ENCODE results near the gene TDG. TPM values are rescaled to one million over a fixed set of nuclear protein-coding genes. Genes with fewer than 3 reads are reported as not detected.

TDG gene
- 10 to 100 TPM; 49.6 to 58.3 (median 50.0) TPM for total RNA-seq

GRCh38 chr12:103965590-103966504 lies at the start of gene TDG:
Gene TDG, plus strand, starts transcription at chr12:103965872. Its CDS starts 166 bp downstream, at chr12:103966038.
- ATAC-seq (peak; percentile 94 to 96), DNase-seq (peak; percentile 94)
- H3K27me3 Mint-ChIP-seq (ENCODE audit: low read depth): no peaks in the 10 kb centered on the region
- peaks cover 49% of the 10 kb centered on the region for H3K4me1 Mint-ChIP-seq (ENCODE audit: low read depth)
- H3K9me3 Mint-ChIP-seq: no peaks in the 10 kb centered on the region
- peaks cover 10% of the 10 kb centered on the region for H3K36me3 Mint-ChIP-seq (ENCODE audit: insufficient read depth)
- peak within 1 kb of the TSS; percentile 97 for H3K4me3 Mint-ChIP-seq

- Mint-ChIP-seq H3K4me1 (ENCODE audit: low read depth) (no peaks in the 10 kb centered on the region), H3K4me3 (no peak overlapping the region), H3K36me3 (ENCODE audit: insufficient read depth) (peaks cover 2% of the 10 kb centered on the region), H3K9me3 (peaks cover 5% of the 10 kb centered on the region), H3K27me3 (ENCODE audit: low read depth) (no peaks in the 10 kb centered on the region)
- DNase-seq (no peak), ATAC-seq (no peak)
Observed at GRCh38 chr12:103917873-103918272, 47.8 kb upstream of the TDG start.

GRCh38 chr12:103924761-103925641 lies 40.7 kb upstream of the TDG start:
- H3K9me3 Mint-ChIP-seq: no peaks in the 10 kb centered on the region
- DNase-seq (peak; percentile 28), ATAC-seq (peak; percentile 29 to 33)
- H3K4me3 Mint-ChIP-seq: peak overlapping the region; percentile 11
- no peaks in the 10 kb centered on the region for H3K36me3 Mint-ChIP-seq (ENCODE audit: insufficient read depth)
- H3K4me1 Mint-ChIP-seq (ENCODE audit: low read depth): peaks cover 36% of the 10 kb centered on the region
- no peaks in the 10 kb centered on the region for H3K27me3 Mint-ChIP-seq (ENCODE audit: low read depth)

GRCh38 chr12:103928682-103929045 lies 37.0 kb upstream of the TDG start:
- H3K4me3 Mint-ChIP-seq: peak overlapping the region; percentile 91
- no peaks in the 10 kb centered on the region for H3K27me3 Mint-ChIP-seq (ENCODE audit: low read depth)
- H3K4me1 Mint-ChIP-seq (ENCODE audit: low read depth): peaks cover 61% of the 10 kb centered on the region
- ATAC-seq: peak in 1 of 2 donors; percentile 0
- no peaks in the 10 kb centered on the region for H3K9me3 Mint-ChIP-seq
- H3K36me3 Mint-ChIP-seq (ENCODE audit: insufficient read depth): peaks cover 20% of the 10 kb centered on the region
- peak; percentile 25 for DNase-seq

GRCh38 chr12:103929046-103929783 lies 36.5 kb upstream of the TDG start:
- ATAC-seq (peak; percentile 54 to 59), DNase-seq (peak; percentile 76)
- Mint-ChIP-seq H3K4me3 (peak overlapping the region; percentile 91), H3K4me1 (ENCODE audit: low read depth) (peaks cover 63% of the 10 kb centered on the region), H3K27me3 (ENCODE audit: low read depth) (no peaks in the 10 kb centered on the region), H3K36me3 (ENCODE audit: insufficient read depth) (peaks cover 22% of the 10 kb centered on the region), H3K9me3 (no peaks in the 10 kb centered on the region)

GRCh38 chr12:103929784-103930033 lies 36.0 kb upstream of the TDG start:
- DNase-seq (no peak), ATAC-seq (no peak)
- no peaks in the 10 kb centered on the region for H3K9me3 Mint-ChIP-seq
- H3K4me1 Mint-ChIP-seq (ENCODE audit: low read depth): peaks cover 64% of the 10 kb centered on the region
- H3K4me3 Mint-ChIP-seq: peak overlapping the region; percentile 91
- peaks cover 25% of the 10 kb centered on the region for H3K36me3 Mint-ChIP-seq (ENCODE audit: insufficient read depth)
- H3K27me3 Mint-ChIP-seq (ENCODE audit: low read depth): no peaks in the 10 kb centered on the region

GRCh38 chr12:103930034-103930786 lies 35.5 kb upstream of the TDG start, which contains the start of gene HSP90B1:
Gene HSP90B1, plus strand, starts transcription at chr12:103930410. Its CDS starts 106 bp downstream, at chr12:103930516.
- Mint-ChIP-seq H3K4me3 (peak within 1 kb of the TSS; percentile 91), H3K27me3 (ENCODE audit: low read depth) (no peaks in the 10 kb centered on the region), H3K4me1 (ENCODE audit: low read depth) (peaks cover 64% of the 10 kb centered on the region), H3K9me3 (no peaks in the 10 kb centered on the region), H3K36me3 (ENCODE audit: insufficient read depth) (peaks cover 30% of the 10 kb centered on the region)
- ATAC-seq (peak; percentile 77 to 79), DNase-seq (peak; percentile 99)

GRCh38 chr12:103930787-103931735 lies 34.6 kb upstream of the TDG start:
- Mint-ChIP-seq H3K4me3 (peak overlapping the region; percentile 91), H3K9me3 (no peaks in the 10 kb centered on the region), H3K4me1 (ENCODE audit: low read depth) (peaks cover 68% of the 10 kb centered on the region), H3K27me3 (ENCODE audit: low read depth) (no peaks in the 10 kb centered on the region), H3K36me3 (ENCODE audit: insufficient read depth) (peaks cover 37% of the 10 kb centered on the region)
- ATAC-seq (no peak), DNase-seq (peak; percentile 7)

GRCh38 chr12:103933237-103933636 lies 32.4 kb upstream of the TDG start:
- peaks cover 64% of the 10 kb centered on the region for H3K4me1 Mint-ChIP-seq (ENCODE audit: low read depth)
- H3K4me3 Mint-ChIP-seq: no peak overlapping the region
- no peaks in the 10 kb centered on the region for H3K27me3 Mint-ChIP-seq (ENCODE audit: low read depth)
- no peak for ATAC-seq
- H3K36me3 Mint-ChIP-seq (ENCODE audit: insufficient read depth): peaks cover 40% of the 10 kb centered on the region
- DNase-seq: no peak
- H3K9me3 Mint-ChIP-seq: no peaks in the 10 kb centered on the region

GRCh38 chr12:103936679-103937078 lies 29.0 kb upstream of the TDG start:
- Mint-ChIP-seq H3K36me3 (ENCODE audit: insufficient read depth) (peaks cover 58% of the 10 kb centered on the region), H3K4me3 (no peak overlapping the region), H3K4me1 (ENCODE audit: low read depth) (peaks cover 57% of the 10 kb centered on the region), H3K27me3 (ENCODE audit: low read depth) (no peaks in the 10 kb centered on the region), H3K9me3 (no peaks in the 10 kb centered on the region)
- ATAC-seq (no peak), DNase-seq (no peak)

GRCh38 chr12:103944964-103945363 lies 20.7 kb upstream of the TDG start:
- peaks cover 66% of the 10 kb centered on the region for H3K36me3 Mint-ChIP-seq (ENCODE audit: insufficient read depth)
- peaks cover 22% of the 10 kb centered on the region for H3K4me1 Mint-ChIP-seq (ENCODE audit: low read depth)
- H3K27me3 Mint-ChIP-seq (ENCODE audit: low read depth): no peaks in the 10 kb centered on the region
- no peak overlapping the region for H3K4me3 Mint-ChIP-seq
- H3K9me3 Mint-ChIP-seq: no peaks in the 10 kb centered on the region
- DNase-seq (no peak), ATAC-seq (peak; percentile 46 to 78)

GRCh38 chr12:103947871-103948555 lies 17.7 kb upstream of the TDG start:
- Mint-ChIP-seq H3K4me1 (ENCODE audit: low read depth) (peaks cover 24% of the 10 kb centered on the region), H3K9me3 (no peaks in the 10 kb centered on the region), H3K4me3 (no peak overlapping the region), H3K36me3 (ENCODE audit: insufficient read depth) (peaks cover 50% of the 10 kb centered on the region), H3K27me3 (ENCODE audit: low read depth) (no peaks in the 10 kb centered on the region)
- ATAC-seq: no peak
- DNase-seq: no peak

Data from activated T-cell treated with anti-CD3 and anti-CD28 coated beads, Interleukin-2, amount 50 U/mL, for 4 hours (primary cell).